Hepatocyte (in vitro differentiated cells): ENCODE results near the gene CCDC61. TPM values are rescaled to one million over a fixed set of nuclear protein-coding genes. Genes with fewer than 3 reads are reported as not detected.

Experiments
- DNase-seq: peaks from one replicate; pipeline ENCODE4 v3.0.0-alpha.2; 2016; ENCODE audit warnings: low spot score
- H2AFZ ChIP-seq: fragments of 200-600 bp; sonication (generic); 2 replicates; pipeline ENCODE4 v1.6.0; 2016; ENCODE audit warnings: antibody characterized with exemption, mild to moderate bottlenecking
- H3K27ac ChIP-seq: fragments of 200-600 bp; sonication (generic); 2 replicates; pipeline ENCODE4 v1.5.1; 2016; ENCODE audit warnings: mild to moderate bottlenecking
- H3K27me3 ChIP-seq: fragments of 200-600 bp; sonication (generic); 2 replicates; pipeline ENCODE4 v1.6.1; 2016
- H3K36me3 ChIP-seq: fragments of 200-600 bp; sonication (generic); replicated peaks from 2 replicates; pipeline ENCODE4 v1.5.1; 2016; ENCODE audit warnings: low read depth; ENCODE audit not compliant: insufficient read depth
- H3K4me1 ChIP-seq: fragments of 200-600 bp; sonication (generic); 2 replicates; pipeline ENCODE4 v1.5.1; 2016; ENCODE audit warnings: mild to moderate bottlenecking, moderate library complexity; ENCODE audit not compliant: insufficient read depth
- H3K4me2 ChIP-seq: fragments of 200-600 bp; sonication (generic); 2 replicates; pipeline ENCODE4 v1.6.0; 2016
- H3K4me3 ChIP-seq: fragments of 200-600 bp; sonication (generic); 2 replicates; pipeline ENCODE4 v1.5.1; 2016; ENCODE audit warnings: mild to moderate bottlenecking
- H3K79me2 ChIP-seq: fragments of 200-600 bp; sonication (generic); 2 replicates; pipeline ENCODE4 v1.6.0; 2017; ENCODE audit warnings: mild to moderate bottlenecking
- H3K9me2 ChIP-seq: fragments of 200-600 bp; sonication (generic); replicated peaks from 2 replicates; pipeline ENCODE4 v1.6.0; 2017; ENCODE audit warnings: mild to moderate bottlenecking; ENCODE audit not compliant: insufficient read depth
- H3K9me3 ChIP-seq: fragments of 200-600 bp; sonication (generic); 2 replicates; pipeline ENCODE4 v1.5.1; 2016; ENCODE audit warnings: low read depth, mild to moderate bottlenecking
- H4K20me1 ChIP-seq: fragments of 200-600 bp; sonication (generic); 2 replicates; pipeline ENCODE4 v1.6.0; 2016; ENCODE audit warnings: mild to moderate bottlenecking; ENCODE audit not compliant: insufficient read depth, poor library complexity, severe bottlenecking
- EZH2 ChIP-seq: fragments of 200-600 bp; sonication (generic); IDR thresholded peaks from 2 replicates; pipeline ENCODE4 v1.6.1; 2016; ENCODE audit warnings: antibody characterized with exemption, mild to moderate bottlenecking, borderline replicate concordance
- EZH2phosphoT487 ChIP-seq: fragments of 200-600 bp; sonication (generic); IDR thresholded peaks from one replicate; pipeline ENCODE4 v1.6.1; 2018; ENCODE audit warnings: antibody characterized with exemption, mild to moderate bottlenecking, low read depth, moderate library complexity; ENCODE audit not compliant: unreplicated experiment, severe bottlenecking
- WGBS: methylation state at CpG from one replicate; pipeline ENCODE4 v1.1.6; 2016; ENCODE audit warnings: low lambda C conversion rate; ENCODE audit errors: missing lambda C conversion rate; 5-methylcytosine and 5-hydroxymethylcytosine counted together
- polyA plus RNA-seq: library from polyadenylated mRNA; unstranded; fragments of >200 nt; fragmentation: Nextera tagmentation; extraction: Ambion mirVana; gene quantifications from 2 replicates; pipeline ENCODE4 v1.2.1, GENCODE V29; 2016
- total RNA-seq: library from RNA; depleted of rRNA; stranded (reverse); fragments of >200 nt; gene quantifications from 2 replicates; pipeline ENCODE4 v1.2.3, GENCODE V29; 2014
- TF ChIP-seq, protein P1 (sequence below): fragments of 200-600 bp; sonication (generic); IDR thresholded peaks from 2 replicates; pipeline ENCODE4 v1.5.1; 2016; ENCODE audit warnings: antibody characterized with exemption, mild to moderate bottlenecking; ENCODE audit not compliant: poor library complexity

Gene CCDC61
- total and polyA plus RNA-seq, 2 experiments from 2014 or later, result 3.6 to 7.3 TPM

DNA sequence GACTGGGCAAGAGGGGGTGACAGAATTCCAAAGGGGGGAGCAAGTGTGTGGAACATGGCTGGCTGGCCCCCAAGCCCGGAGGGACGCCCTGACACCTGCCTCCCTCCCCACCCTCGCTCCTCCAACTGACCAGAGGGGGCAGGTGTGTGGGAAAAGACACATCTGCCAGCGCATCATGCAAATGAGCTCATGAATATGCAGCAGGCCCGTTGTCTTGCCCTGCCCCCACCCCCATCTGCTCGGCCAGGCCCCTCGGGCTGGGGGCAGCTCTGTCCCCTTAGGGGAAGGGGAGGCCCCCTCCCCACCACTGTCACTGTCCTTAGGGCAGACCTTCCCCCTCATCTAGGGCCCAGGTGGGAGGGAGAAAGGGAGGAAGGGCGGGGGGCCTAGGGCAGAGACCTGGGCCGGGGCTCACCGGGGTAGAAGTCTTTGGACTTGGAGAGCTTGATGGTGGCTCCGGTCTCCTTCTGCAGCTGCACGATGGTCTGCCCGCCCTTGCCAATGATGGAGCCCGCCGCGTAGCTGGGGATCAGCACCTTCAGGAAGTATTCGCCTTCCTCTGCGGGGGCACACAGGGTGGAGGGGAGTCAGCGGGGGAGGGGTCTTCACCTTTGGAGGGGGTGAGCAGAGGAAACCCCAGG, 34.6 kb upstream of the CCDC61 start:
- TF ChIP-seq EZH2, result no peak
- TF ChIP-seq, protein P1, sequence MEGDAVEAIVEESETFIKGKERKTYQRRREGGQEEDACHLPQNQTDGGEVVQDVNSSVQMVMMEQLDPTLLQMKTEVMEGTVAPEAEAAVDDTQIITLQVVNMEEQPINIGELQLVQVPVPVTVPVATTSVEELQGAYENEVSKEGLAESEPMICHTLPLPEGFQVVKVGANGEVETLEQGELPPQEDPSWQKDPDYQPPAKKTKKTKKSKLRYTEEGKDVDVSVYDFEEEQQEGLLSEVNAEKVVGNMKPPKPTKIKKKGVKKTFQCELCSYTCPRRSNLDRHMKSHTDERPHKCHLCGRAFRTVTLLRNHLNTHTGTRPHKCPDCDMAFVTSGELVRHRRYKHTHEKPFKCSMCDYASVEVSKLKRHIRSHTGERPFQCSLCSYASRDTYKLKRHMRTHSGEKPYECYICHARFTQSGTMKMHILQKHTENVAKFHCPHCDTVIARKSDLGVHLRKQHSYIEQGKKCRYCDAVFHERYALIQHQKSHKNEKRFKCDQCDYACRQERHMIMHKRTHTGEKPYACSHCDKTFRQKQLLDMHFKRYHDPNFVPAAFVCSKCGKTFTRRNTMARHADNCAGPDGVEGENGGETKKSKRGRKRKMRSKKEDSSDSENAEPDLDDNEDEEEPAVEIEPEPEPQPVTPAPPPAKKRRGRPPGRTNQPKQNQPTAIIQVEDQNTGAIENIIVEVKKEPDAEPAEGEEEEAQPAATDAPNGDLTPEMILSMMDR, result no peak

DNA sequence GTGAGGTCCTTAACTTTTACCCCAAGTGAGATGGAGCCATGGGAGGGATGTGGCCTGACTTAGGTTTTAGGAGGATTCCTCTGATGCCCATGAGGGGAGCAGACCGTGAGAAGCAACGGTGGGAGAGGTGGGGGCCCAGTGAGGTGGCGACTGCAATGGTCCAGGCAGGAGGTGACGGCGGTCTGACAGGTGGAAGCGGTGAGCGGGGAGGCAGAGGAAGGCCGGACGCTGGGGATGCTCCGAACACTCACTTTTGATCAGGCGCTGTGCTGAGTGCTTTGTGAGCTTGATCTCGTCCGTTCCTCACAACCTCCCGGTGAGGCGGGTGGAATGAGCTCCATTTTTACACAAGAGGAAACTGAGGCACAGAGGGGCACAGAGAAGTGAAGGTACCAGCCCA, 33.2 kb upstream of the CCDC61 start:
- no peaks in the 10 kb centered on the region for H3K36me3 ChIP-seq
- H3K27me3 ChIP-seq, result peaks cover 36% of the 10 kb centered on the region
- H3K4me1 ChIP-seq, result no peaks in the 10 kb centered on the region
- H3K79me2 ChIP-seq, result no peaks in the 10 kb centered on the region
- H2AFZ ChIP-seq, result no peak overlapping the region
- no peaks in the 10 kb centered on the region for H4K20me1 ChIP-seq
- no peak for TF ChIP-seq EZH2
- TF ChIP-seq, protein P1, result no peak
- no peak for TF ChIP-seq EZH2phosphoT487
- H3K4me3 ChIP-seq, result no peak overlapping the region
- H3K9me2 ChIP-seq, result no peaks in the 10 kb centered on the region
- no peak overlapping the region for H3K27ac ChIP-seq
- no peaks in the 10 kb centered on the region for H3K9me3 ChIP-seq
- WGBS, result 88% methylated on average over 15 of the region's 15 CpGs
- DNase-seq, result no peak
- no peak overlapping the region for H3K4me2 ChIP-seq

More for the DNA sequence above, 34.6 kb upstream of the CCDC61 start:
- Histone ChIP-seq H2AFZ (no peak overlapping the region), H3K27me3 (peaks cover 30% of the 10 kb centered on the region), H3K4me3 (no peak overlapping the region), H3K4me1 (no peaks in the 10 kb centered on the region), H3K79me2 (no peaks in the 10 kb centered on the region), H3K4me2 (no peak overlapping the region), H3K36me3 (no peaks in the 10 kb centered on the region), H4K20me1 (no peaks in the 10 kb centered on the region), H3K9me3 (no peaks in the 10 kb centered on the region), H3K9me2 (no peaks in the 10 kb centered on the region), H3K27ac (no peak overlapping the region)
- no peak for DNase-seq
- WGBS, result 42% methylated on average over 11 of the region's 19 CpGs

DNA sequence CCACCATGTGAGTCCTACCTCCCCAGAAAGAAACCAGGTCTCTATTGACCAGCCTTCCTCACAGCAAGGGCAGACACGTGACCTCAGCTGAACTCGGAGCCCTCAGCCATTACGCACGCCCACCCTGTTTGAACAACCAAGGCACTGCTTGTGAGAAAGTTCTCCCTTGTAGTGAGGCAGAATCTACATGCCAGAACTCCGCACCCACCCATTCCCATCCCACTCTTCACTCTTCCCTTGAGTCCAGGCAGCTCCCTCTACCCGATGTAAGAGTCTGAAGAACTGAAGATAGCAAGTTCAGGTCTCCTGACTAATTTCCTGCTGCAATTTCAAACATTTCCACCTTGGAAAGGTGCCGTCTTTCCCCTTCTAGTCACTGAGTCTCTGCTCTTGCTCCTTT, 28.0 kb upstream of the CCDC61 start:
- no peak overlapping the region for H3K4me2 ChIP-seq
- H3K79me2 ChIP-seq, result no peaks in the 10 kb centered on the region
- no peak overlapping the region for H3K4me3 ChIP-seq
- no peaks in the 10 kb centered on the region for H3K9me3 ChIP-seq
- no peaks in the 10 kb centered on the region for H3K36me3 ChIP-seq
- no peak for DNase-seq
- no peak overlapping the region for H3K27ac ChIP-seq
- H2AFZ ChIP-seq, result no peak overlapping the region
- TF ChIP-seq EZH2 (no peak), EZH2phosphoT487 (no peak)
- TF ChIP-seq, protein P1, result no peak
- H3K27me3 ChIP-seq, result peaks cover 32% of the 10 kb centered on the region
- H4K20me1 ChIP-seq, result no peaks in the 10 kb centered on the region
- no peaks in the 10 kb centered on the region for H3K4me1 ChIP-seq
- no peaks in the 10 kb centered on the region for H3K9me2 ChIP-seq
- WGBS, result 76% methylated on average over 7 of the region's 7 CpGs

DNA sequence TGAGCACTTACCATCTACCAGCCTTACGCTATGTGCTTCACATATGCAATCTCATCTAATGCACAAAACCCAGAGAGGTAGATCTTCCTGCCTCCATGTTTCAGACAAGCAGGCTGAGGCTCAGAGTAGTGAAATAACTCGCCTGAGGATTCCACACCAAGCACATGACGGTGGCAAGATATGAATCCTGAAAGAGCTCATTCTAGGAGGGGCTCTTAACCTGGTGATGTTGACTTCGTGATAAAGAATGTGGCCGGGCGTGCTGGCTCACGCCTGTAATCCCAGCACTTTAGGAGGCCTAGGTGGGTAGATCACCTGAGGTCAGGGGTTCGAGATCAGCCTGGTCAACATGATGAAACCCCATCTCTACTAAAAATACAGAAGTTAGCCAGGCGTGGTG, 26.6 kb upstream of the CCDC61 start:
- Histone ChIP-seq H3K4me3 (no peak overlapping the region), H3K4me1 (no peaks in the 10 kb centered on the region), H3K9me3 (no peaks in the 10 kb centered on the region), H3K79me2 (no peaks in the 10 kb centered on the region), H3K36me3 (no peaks in the 10 kb centered on the region), H3K27ac (no peak overlapping the region), H2AFZ (no peak overlapping the region), H3K9me2 (no peaks in the 10 kb centered on the region), H3K27me3 (peaks cover 41% of the 10 kb centered on the region), H3K4me2 (no peak overlapping the region), H4K20me1 (no peaks in the 10 kb centered on the region)
- TF ChIP-seq EZH2phosphoT487, result no peak
- TF ChIP-seq EZH2, result no peak
- TF ChIP-seq, protein P1, result no peak
- 73% methylated on average over 9 of the region's 9 CpGs for WGBS
- DNase-seq, result no peak
